Stimulated activated CD4-positive, alpha-beta T cell treated with anti-CD3 and anti-CD28 coated beads, Interleukin-15, amount 100 ng/mL, for 24 hours (primary cell): ENCODE results near the gene ZNF780B.
A peak's percentile ranks its signal among the peaks of the same experiment; 100 is the strongest.
"Not testable (repeated sequence)": the region's sequence is repeated elsewhere in the genome, so short reads cannot be mapped to it uniquely, and the experiment has no call there.

ENCODE experiments used
- DNase-seq: peaks from one replicate; pipeline ENCODE4 v3.0.0-alpha.2; 2020

Gene ZNF780B

GRCh38 chr19:40055832-40056504 lies at the start of gene ZNF780B:
Gene ZNF780B, minus strand, starts transcription at chr19:40056231. Its CDS starts 5,899 bp downstream, at chr19:40050332.
- DNase-seq = peak; percentile 81

- no peak for DNase-seq
These were observed 48.7 kb upstream of the ZNF780B start for GRCh38 chr19:40104754-40105153.

GRCh38 chr19:40103600-40103999 lies 47.6 kb upstream of the ZNF780B start:
- DNase-seq = no peak

- DNase-seq = no peak
These were observed 45.8 kb upstream of the ZNF780B start for GRCh38 chr19:40101813-40102212.

- DNase-seq = no peak
These were observed 37.4 kb upstream of the ZNF780B start for GRCh38 chr19:40093416-40093815.

- DNase-seq = no peak
These were observed 35.4 kb upstream of the ZNF780B start for GRCh38 chr19:40091205-40092129.

- DNase-seq = peak; percentile 87
These were observed 34.5 kb upstream of the ZNF780B start, which contains the start of gene ZNF780A for GRCh38 chr19:40090241-40091204. Gene ZNF780A, minus strand, starts transcription at chr19:40090943. Its CDS starts 6,190 bp downstream, at chr19:40084753.

GRCh38 chr19:40089462-40089861 lies 33.4 kb upstream of the ZNF780B start:
- DNase-seq = no peak

- no peak for DNase-seq
These were observed 32.4 kb upstream of the ZNF780B start for GRCh38 chr19:40088299-40089047.

- DNase-seq = no peak
These were observed 28.9 kb upstream of the ZNF780B start for GRCh38 chr19:40084948-40085347.

- DNase-seq = no peak
These were observed 25.4 kb upstream of the ZNF780B start for GRCh38 chr19:40081411-40081810.

GRCh38 chr19:40080289-40080688 lies 24.3 kb upstream of the ZNF780B start:
- no peak for DNase-seq

- DNase-seq = no peak
These were observed 22.3 kb upstream of the ZNF780B start for GRCh38 chr19:40078377-40078776.

- DNase-seq = no peak
These were observed 14.0 kb upstream of the ZNF780B start for GRCh38 chr19:40070058-40070457.

GRCh38 chr19:40059624-40060023 lies 3.6 kb upstream of the ZNF780B start:
- DNase-seq = no peak

GRCh38 chr19:40057166-40057565 lies 1.1 kb upstream of the ZNF780B start:
- no peak for DNase-seq

GRCh38 chr19:40056505-40056904 lies 474 bp upstream of the ZNF780B start:
- DNase-seq = no peak

- DNase-seq = no peak
These were observed 982 bp downstream of the ZNF780B start for GRCh38 chr19:40055049-40055448.

GRCh38 chr19:40054632-40055031 lies 1.4 kb downstream of the ZNF780B start:
- DNase-seq = no peak

GRCh38 chr19:40053491-40053890 lies 2.5 kb downstream of the ZNF780B start:
- DNase-seq = no peak

GRCh38 chr19:40041718-40042117 lies 14.3 kb downstream of the ZNF780B start:
- not testable (repeated sequence) for DNase-seq

GRCh38 chr19:40038047-40038446 lies 18.0 kb downstream of the ZNF780B start:
- DNase-seq = not testable (repeated sequence)
